Hair follicular keratinocyte (primary cell): ENCODE measurements around the gene PXMP4. TPM values are rescaled to one million over a fixed set of nuclear protein-coding genes. Genes with fewer than 3 reads are reported as not detected.

Experiments used
- total RNA-seq: library from RNA; depleted of rRNA; stranded (reverse); fragments of >200 nt; gene quantifications from 2 replicates; pipeline ENCODE4 v1.2.3, GENCODE V29; 2015

The PXMP4 gene
- total RNA-seq, result 2.4 and 2.7 TPM in 2 replicates

GRCh38 chr20:33719989-33720709 is at the start of gene PXMP4:
PXMP4 (minus strand) TSS chr20:33720310; CDS start chr20:33720207, 103 bp downstream.

GRCh38 chr20:33731693-33732165 is 11.6 kb upstream of the PXMP4 start, which contains the start of gene ZNF341:
ZNF341 (plus strand) TSS chr20:33731996; CDS start chr20:33732022, 26 bp downstream.

DNA sequence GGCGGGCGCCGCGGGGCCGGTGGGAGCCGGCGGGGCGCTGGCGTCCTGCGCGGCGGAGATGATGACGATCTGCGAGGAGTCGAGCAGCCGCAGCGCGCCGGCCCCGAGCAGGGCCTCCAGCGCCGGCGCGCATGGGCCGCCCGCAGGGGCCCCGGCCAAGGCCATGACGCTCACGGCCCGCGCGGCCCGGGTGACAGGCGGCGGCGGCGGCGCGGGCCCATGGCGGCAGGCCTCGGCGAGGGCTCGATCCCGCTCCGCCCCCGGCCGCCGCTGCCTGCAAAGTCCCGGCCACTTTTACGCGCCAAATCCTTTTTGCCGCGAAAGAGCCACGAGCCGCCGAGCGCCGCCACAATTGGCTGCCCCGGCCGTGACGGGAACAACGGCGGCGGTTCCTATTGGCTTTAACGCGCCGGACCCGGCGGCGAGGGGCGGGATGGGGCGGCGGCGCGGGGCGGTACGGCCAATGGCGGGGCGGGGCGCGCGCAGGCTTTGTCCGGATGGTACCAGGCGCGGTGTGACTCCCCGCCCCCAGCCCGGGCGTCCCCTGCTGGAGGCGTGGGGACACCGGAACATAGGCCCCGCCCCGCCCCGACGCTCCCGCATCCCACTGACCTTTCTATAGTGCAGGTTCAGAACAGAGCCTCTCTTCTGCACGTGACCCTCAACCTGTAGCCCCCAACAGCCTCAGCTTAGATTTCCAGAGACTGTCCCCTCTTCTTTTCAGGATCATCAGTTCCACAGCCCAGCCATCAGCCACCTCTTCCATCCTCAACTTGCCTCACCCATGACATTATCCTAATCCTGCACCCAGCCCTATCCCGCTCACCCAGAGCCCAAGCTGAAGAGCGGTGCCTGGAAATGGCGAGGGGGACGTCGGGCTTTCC is 33.8 kb downstream of the PXMP4 start, which contains the start of gene E2F1:
Gene E2F1, minus strand, starts transcription at position 286 of the 884 bp plus-strand sequence. Its CDS starts 121 bp downstream, at position 165.

DNA sequence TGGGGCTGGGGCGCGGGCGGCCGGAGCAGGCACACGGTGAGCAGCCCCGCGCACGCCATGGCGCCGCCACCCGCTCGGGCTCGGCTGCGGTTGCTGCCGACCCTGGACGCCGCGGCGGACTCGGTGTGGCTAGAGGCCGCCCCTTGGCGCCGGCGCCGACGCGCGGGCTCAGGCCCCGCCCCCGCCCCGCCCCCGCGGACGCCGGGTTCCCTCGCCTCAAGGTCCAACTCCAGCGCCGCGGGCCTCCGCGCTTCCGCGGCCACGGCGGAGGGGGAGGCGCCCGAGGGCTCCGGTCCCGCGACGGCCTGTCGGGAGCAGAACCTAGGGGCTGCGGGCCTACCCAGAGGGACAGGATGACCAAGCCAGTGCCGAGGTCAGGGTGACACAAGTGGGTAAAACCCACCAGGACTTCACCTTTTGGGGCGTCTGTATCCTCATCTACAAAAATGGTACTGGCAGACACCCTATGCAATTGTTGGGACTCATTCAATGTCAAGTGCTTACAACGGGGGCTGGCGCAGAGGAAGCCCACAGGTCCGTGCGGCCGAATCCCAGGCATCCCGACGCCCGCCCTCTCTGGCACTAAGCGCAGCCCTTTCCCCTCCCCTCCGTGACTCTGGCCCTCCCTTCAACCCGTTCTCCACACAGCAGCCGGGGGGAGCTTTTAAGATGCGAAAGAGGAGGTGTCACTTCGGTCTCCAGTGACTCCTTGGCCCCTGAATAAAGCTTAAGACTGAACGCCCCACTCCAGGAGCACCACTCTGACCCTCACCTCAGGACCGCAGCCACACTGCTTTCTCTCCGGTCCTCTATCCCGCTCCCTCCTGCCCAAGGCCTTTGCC is 45.6 kb downstream of the PXMP4 start, which contains the start of gene NECAB3:
Gene NECAB3, minus strand, starts transcription at position 135 of the 842 bp plus-strand sequence. Its CDS starts 76 bp downstream, at position 59.

DNA sequence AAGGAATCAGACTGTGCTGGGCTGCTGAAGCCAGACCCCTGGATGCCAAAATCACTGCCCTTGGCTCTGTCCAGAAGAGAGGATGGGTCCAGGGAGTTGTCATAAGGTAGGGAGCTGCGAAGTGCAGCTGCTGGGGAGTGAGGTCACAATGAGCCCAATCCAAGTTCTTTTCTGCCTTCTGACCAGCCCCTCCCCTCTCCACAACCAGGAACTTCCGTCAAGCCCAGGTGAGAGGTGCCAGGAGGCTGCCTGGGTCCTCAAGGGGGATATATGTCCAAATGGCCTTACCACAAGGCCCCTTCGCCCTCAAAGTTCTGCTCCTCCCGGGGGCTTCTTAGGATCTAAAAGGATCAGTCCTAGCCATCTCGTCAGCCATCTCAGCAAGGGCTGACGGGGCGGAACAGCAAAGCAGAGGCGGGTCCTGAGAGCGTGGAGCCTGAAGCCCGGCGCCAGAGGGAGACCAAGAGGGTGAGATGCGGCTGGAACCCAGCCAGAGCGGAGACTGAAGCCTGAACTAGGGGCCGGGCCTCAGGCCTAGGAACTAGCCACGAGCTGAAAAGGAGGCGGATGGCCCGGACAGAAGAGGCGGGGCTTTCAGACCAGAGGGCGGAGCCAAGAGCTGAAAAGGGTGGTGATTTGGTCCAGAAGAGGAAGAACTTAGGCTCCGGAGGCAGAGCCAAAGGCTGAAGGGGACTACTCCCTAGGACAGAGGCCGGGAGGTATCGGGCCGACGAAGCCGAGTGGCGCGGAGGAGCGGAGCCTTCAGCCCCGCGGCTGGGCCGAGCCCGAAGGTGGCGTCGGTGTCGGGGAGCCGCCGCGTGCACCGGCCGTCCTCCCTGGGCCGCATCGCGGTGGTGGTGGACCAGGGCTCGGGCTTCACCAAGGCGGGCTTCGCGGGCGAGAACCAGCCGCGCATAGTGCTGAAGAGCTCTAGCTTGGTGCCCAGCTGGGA is 53.5 kb downstream of the PXMP4 start, which contains the start of gene ACTL10:
Gene ACTL10, plus strand, starts transcription at position 651 of the 952 bp plus-strand sequence. CDS start 555 bp downstream, outside the sequence.

GRCh38 chr20:33662172-33662571 is 57.9 kb downstream of the PXMP4 start, which contains the start of gene C20orf144:
C20orf144 (plus strand) TSS chr20:33662327; CDS start chr20:33662346, 19 bp downstream.

Other genes starting within 250 kb of the PXMP4 start
- gene CBFA2T2, start 230.2 kb downstream of the PXMP4 start, total RNA-seq, result 3.0 and 7.6 TPM in 2 replicates
- gene C20orf144, start 58.0 kb downstream of the PXMP4 start, total RNA-seq, result 0.16 TPM in 1 of 2 replicates, not detected in the other
- 2.5 and 3.4 TPM in 2 replicates for gene ACTL10, start 53.4 kb downstream of the PXMP4 start, total RNA-seq
- 7.1 and 10.9 TPM in 2 replicates for gene NECAB3, start 45.9 kb downstream of the PXMP4 start, total RNA-seq
- 3.2 and 5.3 TPM in 2 replicates for gene E2F1, start 33.9 kb downstream of the PXMP4 start, total RNA-seq
- gene ZNF341, start 11.7 kb upstream of the PXMP4 start, total RNA-seq, result 1.6 and 1.9 TPM in 2 replicates
- 28.7 and 43.6 TPM in 2 replicates for gene CHMP4B, start 91.0 kb upstream of the PXMP4 start, total RNA-seq